Panc1 (cell line): ENCODE results near the gene TBR1.

ENCODE experiments used
- POLR2AphosphoS5 ChIP-seq: IDR thresholded peaks from 2 replicates; pipeline ENCODE4 v1.6.1; 2012; ENCODE audit warnings: mild to moderate bottlenecking, low read depth, low read length, moderate library complexity
- TCF7L2 ChIP-seq: IDR thresholded peaks from 2 replicates; pipeline ENCODE4 v1.6.1; 2011; ENCODE audit warnings: mild to moderate bottlenecking, low read depth, low read length, inconsistent platforms
- TF ChIP-seq, protein P1 (sequence below): fragments of 450-650 bp; IDR thresholded peaks from 2 replicates; pipeline ENCODE4 v1.5.1; 2017; ENCODE audit warnings: mild to moderate bottlenecking

DNA sequence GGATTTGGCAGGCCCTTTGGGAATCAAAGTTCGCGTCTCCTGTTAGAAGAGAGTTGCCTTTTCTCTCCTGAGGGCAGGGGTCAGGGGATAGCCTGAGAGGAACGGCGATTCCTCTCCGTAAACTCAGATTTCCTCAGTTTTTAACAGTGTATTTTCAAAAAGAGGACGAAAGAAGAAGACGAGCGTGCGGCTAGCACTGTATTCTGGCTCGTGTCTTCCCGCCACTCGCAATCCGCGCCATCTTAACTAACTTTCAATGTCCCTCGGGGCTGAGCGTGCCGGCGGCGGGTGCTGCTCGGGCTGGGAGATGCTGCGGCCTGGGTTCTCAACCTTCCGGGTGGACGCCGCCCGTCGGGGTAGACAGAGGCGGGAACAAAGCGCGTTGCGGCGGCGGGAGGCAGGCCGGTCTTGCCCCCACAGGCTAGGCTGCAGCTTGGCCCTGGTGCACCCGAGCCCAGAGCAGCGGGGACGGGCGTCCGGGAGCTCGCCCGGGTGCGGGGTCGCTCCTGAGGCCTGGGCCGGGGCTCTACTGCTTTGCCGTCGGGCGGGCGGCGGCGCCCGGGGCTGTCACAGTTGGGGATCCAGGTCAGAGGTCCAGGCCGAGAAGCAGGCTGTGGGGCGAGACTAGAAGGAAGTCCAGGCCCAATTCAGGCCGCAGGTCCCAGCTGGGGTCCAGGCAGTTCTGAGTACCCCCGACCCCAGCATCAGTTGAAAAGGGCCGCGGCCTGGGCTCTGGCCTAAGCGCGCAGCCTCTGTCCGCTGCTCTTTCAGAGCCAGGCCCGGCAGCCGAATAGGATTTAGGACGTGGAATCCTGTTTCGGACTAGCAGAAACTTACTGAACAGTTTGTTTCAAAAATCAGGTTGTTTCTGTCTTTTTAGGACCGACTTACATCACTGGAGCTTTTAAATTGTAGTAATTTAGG, 11.8 kb downstream of the TBR1 start:
- TF ChIP-seq TCF7L2 (no peak), POLR2AphosphoS5 (no peak)
- TF ChIP-seq, protein P1, sequence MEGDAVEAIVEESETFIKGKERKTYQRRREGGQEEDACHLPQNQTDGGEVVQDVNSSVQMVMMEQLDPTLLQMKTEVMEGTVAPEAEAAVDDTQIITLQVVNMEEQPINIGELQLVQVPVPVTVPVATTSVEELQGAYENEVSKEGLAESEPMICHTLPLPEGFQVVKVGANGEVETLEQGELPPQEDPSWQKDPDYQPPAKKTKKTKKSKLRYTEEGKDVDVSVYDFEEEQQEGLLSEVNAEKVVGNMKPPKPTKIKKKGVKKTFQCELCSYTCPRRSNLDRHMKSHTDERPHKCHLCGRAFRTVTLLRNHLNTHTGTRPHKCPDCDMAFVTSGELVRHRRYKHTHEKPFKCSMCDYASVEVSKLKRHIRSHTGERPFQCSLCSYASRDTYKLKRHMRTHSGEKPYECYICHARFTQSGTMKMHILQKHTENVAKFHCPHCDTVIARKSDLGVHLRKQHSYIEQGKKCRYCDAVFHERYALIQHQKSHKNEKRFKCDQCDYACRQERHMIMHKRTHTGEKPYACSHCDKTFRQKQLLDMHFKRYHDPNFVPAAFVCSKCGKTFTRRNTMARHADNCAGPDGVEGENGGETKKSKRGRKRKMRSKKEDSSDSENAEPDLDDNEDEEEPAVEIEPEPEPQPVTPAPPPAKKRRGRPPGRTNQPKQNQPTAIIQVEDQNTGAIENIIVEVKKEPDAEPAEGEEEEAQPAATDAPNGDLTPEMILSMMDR, result no peak
